NCI-H1417 (cell line): ENCODE measurements around the gene CPSF7.
"Not testable (repeated sequence)": the region's sequence is repeated elsewhere in the genome, so short reads cannot be mapped to it uniquely, and the experiment has no call there.

Source experiments
- DNase-seq, 3 experiments: peaks; one replicate each; lab custom pipeline; 2025; lab: John Stamatoyannopoulos, UW

The CPSF7 gene

GRCh38 chr11:61384271-61385242 is 45.2 kb downstream of the CPSF7 start:
- peak in 2 of 3 experiments; percentile 48 to 75 for DNase-seq

- not testable (repeated sequence) for DNase-seq
Observed at GRCh38 chr11:61383859-61384258, 45.9 kb downstream of the CPSF7 start.

DNA sequence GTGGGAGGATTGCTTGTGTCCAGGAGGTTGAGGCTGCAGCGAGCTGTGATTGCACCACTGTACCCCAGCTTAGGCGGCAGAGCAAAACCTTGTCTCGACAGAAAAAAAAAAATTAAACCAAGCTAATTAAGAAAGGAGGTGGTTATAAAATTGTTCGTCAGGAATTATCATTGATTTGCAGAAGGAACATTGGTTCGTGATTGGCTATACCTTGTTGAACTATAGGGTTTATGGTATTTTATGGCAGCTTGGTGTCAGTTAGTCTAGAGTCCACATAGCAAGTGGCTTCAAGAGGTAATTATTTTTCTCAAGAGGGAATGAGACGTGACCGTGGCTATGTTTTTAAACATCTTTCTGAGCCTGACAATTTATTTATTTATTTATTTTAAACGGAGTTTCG is 48.9 kb downstream of the CPSF7 start:
- peak in 1 of 3 experiments; percentile 29 for DNase-seq

DNA sequence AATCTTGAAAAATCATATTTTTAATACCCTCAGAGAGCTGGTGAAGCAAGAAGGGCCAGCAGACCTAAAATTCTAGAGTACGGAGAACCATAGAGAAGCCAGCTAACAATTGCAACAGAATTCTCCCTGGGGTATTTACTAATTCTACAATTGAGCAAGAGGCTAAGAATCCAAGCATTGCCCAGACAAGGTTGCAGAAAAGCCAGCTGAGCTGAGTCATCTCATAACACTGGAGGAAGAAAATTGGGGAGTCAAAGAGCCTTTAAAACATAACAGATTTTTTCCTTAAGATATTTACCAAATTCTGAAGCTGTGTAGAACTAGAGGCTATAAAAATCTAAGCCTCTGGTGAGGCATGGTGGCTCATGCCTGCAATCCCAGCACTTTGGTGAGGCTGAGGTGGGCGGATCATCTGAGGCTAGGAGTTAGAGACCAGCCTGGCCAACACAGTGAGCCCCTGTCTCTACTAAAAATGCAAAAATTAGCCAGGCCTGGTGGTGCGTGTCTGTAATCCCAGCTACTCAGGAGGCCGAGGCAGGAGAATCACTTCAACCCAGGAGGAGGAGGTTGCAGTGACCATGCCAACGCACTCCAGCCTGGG is 51.0 kb downstream of the CPSF7 start:
- no peak for DNase-seq

- DNase-seq, result no peak
Observed at GRCh38 chr11:61377461-61378160, 52.2 kb downstream of the CPSF7 start.

- DNase-seq, result no peak
Observed at GRCh38 chr11:61375761-61376108, 54.0 kb downstream of the CPSF7 start.

GRCh38 chr11:61372659-61373420 is 56.9 kb downstream of the CPSF7 start:
- no peak for DNase-seq

DNA sequence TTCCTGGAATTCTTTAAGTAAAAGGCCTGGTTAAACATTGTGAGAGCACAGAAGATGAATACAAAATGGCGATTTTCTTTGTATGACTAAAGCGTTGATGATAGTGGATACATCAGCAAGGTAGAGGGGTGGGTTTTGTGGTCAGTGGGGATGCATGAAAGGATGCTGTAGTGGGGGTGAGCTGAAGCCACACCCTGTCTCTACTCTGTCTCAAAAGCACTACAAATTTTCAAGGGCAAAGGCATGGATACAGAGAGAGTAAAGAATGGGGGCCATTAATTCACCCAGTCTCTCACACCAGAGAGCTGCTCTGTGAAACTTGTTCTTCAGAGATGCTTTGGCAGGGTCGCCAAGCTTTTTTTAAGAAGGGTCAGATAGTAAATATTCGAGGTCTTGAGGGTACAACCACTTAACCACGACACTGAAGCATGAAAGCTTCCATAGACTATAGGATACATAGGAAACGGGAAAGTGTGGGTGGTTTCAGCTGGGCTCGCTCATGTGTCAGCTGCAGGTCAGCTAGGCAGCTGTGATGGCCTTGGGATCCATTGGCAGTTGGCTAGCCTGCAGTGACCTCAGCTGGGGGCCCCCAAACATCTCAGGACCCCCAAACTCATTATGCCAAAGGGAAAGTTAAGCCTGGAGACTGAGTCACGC is 59.3 kb downstream of the CPSF7 start:
- DNase-seq, result no peak

GRCh38 chr11:61369372-61370348 is 60.1 kb downstream of the CPSF7 start:
- no peak for DNase-seq

- no peak for DNase-seq
Observed at GRCh38 chr11:61368646-61369045, 61.1 kb downstream of the CPSF7 start.

DNA sequence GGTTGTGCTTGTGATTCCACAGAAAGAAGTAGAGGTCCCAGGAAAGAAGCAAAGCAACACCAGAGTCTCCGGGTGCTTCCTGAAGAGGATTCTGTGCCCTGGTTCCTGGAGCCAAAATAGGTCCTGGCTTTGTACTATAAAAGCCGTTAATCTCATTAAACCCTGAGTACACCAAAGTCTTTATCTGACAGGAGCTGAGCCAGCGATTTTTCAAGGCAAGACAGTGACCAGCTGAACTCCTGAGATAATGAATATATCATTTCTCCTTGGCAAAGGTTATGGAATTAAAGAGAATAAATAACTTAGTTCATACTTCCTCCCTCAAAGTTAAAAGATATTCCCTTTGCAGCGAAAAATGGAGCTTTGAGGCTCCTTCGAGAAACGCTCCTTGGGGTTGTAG is 62.4 kb downstream of the CPSF7 start:
- no peak for DNase-seq

GRCh38 chr11:61364012-61364675 is 65.6 kb downstream of the CPSF7 start:
- no peak for DNase-seq

DNA sequence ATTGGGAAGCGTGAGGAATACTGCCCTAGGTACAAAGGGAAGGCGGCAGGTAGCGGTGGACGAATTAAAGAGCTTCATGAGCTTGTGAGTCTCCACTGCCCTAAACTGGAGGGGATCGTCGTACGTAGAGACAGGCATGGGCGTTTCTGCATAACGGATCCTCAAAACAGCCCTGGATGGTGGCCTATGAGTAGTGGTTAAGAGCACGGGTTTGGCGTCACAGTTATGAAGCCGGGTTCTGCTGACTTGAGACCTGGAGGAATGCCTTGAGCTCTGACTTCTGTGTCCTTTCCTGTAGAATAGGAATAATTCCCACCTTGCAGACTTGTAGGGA is 67.3 kb downstream of the CPSF7 start:
- peak in 1 of 3 experiments; percentile 51 for DNase-seq

- peak; percentile 95 to 99 (median 99) for DNase-seq
Observed at GRCh38 chr11:61361741-61362541, 67.8 kb downstream of the CPSF7 start, which contains the start of the genes CYB561A3 and TMEM138. CYB561A3 (minus strand) TSS chr11:61361882; CDS start chr11:61356713, 5,169 bp downstream. TMEM138 (plus strand) TSS chr11:61362374; CDS start chr11:61364391, 2,017 bp downstream.

DNA sequence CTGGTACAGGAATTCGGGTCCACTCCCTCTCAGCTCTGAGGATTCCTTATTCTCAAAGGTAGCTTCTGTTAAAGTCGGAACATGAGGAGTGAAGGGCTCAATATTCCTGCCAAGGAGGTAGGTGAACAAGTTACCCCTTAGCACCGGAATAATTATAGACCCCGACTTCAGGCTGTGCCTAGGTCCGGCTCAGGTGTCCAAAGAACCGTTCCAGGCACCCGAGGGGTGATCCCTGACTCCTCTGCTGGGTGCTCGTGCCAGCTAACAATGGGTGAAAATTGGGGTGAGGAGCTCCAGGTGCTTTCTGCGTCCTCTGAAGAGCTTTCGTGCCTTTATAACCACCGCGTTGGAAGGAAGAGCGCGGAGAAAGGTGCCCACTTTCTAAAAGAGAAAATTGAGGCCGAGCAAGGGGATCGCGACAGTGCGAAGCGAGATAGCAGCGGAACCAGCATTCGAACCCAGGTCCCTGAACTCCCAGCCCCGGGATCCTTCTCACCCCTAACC is 68.5 kb downstream of the CPSF7 start:
- no peak for DNase-seq

- DNase-seq, result no peak
Observed at GRCh38 chr11:61359516-61359915, 70.3 kb downstream of the CPSF7 start.

GRCh38 chr11:61358566-61358965 is 71.2 kb downstream of the CPSF7 start:
- DNase-seq, result no peak

DNA sequence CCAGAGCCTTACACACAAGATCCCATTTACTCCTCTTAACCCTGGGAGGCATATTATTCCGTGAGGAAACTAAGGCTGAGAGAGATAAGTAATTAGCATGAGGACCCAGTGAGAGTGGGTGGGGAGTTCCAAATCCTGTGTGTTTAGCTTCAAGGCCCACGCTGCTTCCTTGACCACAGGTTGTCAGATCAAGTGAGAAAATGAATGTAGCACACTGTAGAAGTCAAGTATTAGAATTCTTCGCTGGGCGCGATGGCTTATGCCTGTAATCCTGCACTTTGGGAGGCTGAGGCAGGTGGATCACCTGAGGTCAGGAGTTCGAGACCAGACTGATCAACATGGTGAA is 71.9 kb downstream of the CPSF7 start:
- DNase-seq, result no peak
